ENCODE results near the gene SGF29.
A peak's percentile ranks its signal among the peaks of the same experiment; 100 is the strongest.

- TF ChIP-seq EP300 (IDR thresholded peaks at IDR 0.05) (no peak), HMGXB4 (CRISPR knock-in tag; IDR thresholded peaks at IDR 0.05; ENCODE audit: borderline replicate concordance) (no peak), PHF8 (IDR thresholded peaks at IDR 0.05; ENCODE audit: borderline replicate concordance, low read depth) (no peak), CTCF (IDR thresholded peaks at IDR 0.05) (peak; percentile 79), RCOR1 (IDR thresholded peaks at IDR 0.05; ENCODE audit: low read depth, low read length) (no peak), NPAS2 (CRISPR knock-in tag; IDR thresholded peaks at IDR 0.05; ENCODE audit: borderline replicate concordance) (no peak), MAZ (IDR thresholded peaks at IDR 0.05; ENCODE audit: borderline replicate concordance, low read depth, low read length) (no peak), SREBF2 (IDR thresholded peaks at IDR 0.05) (no peak), CBX8 (IDR thresholded peaks at IDR 0.05) (no peak), TP53 (CRISPR knock-in tag; IDR thresholded peaks at IDR 0.05) (no peak), SMC3 (IDR thresholded peaks at IDR 0.05) (peak; percentile 82), HEYL (CRISPR knock-in tag; IDR thresholded peaks at IDR 0.05) (no peak), POLR2A (IDR thresholded peaks at IDR 0.05; ENCODE audit: low read length) (no peak)
These were observed 4.3 kb upstream of the SGF29 start for GRCh38 chr16:28549301-28549899.

Measured in A549 (cell line).